Muscle layer of duodenum (tissue), 2 donors: ENCODE data around the gene UGT1A3.

Experiments used
- H3K27ac ChIP-seq: one replicate; pipeline ENCODE4 v1.7.0; 2013; ENCODE audit warnings: mild to moderate bottlenecking, low read length
- H3K27me3 ChIP-seq: one replicate; pipeline ENCODE4 v1.7.0; 2013; ENCODE audit warnings: low read depth, mild to moderate bottlenecking, control low read depth, low read length
- H3K36me3 ChIP-seq, 2 donors: one replicate each; pipeline ENCODE4 v1.7.0; 2013; ENCODE audit warnings: low read length in 2 of 2, control low read depth in 1 of 2, mild to moderate bottlenecking in 1 of 2; ENCODE audit not compliant: insufficient read depth in 2 of 2, control insufficient read depth in 1 of 2
- H3K4me1 ChIP-seq, 2 donors: one replicate each; pipeline ENCODE4 v1.7.0; 2013; ENCODE audit warnings: low read length in 2 of 2, mild to moderate bottlenecking in 2 of 2, control low read depth in 1 of 2, moderate library complexity in 1 of 2; ENCODE audit not compliant: insufficient read depth in 2 of 2, control insufficient read depth in 1 of 2
- H3K4me3 ChIP-seq, 2 donors: one replicate each; pipeline ENCODE4 v1.7.0; 2013; ENCODE audit warnings: low read length in 2 of 2, low read depth in 1 of 2, mild to moderate bottlenecking in 1 of 2
- H3K9me3 ChIP-seq, 2 donors: one replicate each; pipeline ENCODE4 v1.7.0; 2013; ENCODE audit warnings: low read length in 2 of 2, control low read depth in 1 of 2, mild to moderate bottlenecking in 1 of 2; ENCODE audit not compliant: control insufficient read depth in 1 of 2
- donor health status: healthy.

Gene UGT1A3

GRCh38 chr2:233813236-233814055 is 84.6 kb downstream of the UGT1A3 start:
- Histone ChIP-seq H3K36me3 (no peaks in the 10 kb centered on the region), H3K27ac (no peak overlapping the region), H3K9me3 (no peaks in the 10 kb centered on the region), H3K4me1 (no peaks in the 10 kb centered on the region), H3K4me3 (no peak overlapping the region), H3K27me3 (peaks cover 3% of the 10 kb centered on the region)

DNA sequence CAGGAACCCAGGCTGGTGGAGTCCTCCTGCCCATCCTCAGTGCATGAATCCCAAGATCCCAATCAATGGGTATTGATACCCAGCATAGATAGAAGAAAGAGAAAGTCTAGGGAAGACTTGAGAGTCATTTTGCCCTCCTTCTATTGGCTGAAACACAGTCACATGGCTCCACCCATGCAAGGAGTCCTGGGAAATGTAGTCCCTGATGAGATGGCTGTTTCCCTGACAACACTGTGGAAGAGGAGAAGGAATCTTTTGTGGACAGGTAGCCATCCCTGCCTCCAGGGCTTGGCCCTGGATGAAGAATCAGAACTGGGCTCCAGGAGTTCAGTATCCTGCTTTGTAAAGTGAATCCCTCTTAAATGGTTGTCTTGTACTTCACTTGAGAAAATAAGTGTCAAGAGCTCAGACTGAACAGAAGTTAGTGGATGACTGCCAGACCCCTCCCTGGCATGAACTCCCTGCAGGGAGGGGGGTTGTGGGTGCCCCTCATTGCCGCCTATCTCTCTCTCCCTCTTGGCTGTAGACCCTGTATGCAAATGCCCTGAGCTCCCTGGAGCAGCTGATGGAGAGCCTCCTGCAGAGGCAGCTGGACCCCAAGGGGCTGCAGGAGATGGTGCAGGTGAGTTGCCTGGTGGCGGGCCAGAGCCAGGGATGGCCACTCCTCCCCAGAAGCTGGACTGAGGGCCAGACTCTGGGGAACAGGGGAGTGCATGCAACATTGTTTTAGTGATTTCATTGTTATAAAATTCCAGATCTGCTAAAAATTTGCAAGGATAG is 85.4 kb downstream of the UGT1A3 start:
- Histone ChIP-seq H3K27me3 (peaks cover 3% of the 10 kb centered on the region), H3K9me3 (no peaks in the 10 kb centered on the region), H3K36me3 (no peaks in the 10 kb centered on the region), H3K4me3 (no peak overlapping the region), H3K27ac (no peak overlapping the region), H3K4me1 (no peaks in the 10 kb centered on the region)

GRCh38 chr2:233815861-233816260 is 87.0 kb downstream of the UGT1A3 start:
- no peaks in the 10 kb centered on the region for H3K36me3 ChIP-seq
- H3K9me3 ChIP-seq = no peaks in the 10 kb centered on the region
- H3K4me1 ChIP-seq = no peaks in the 10 kb centered on the region
- H3K27me3 ChIP-seq = peaks cover 3% of the 10 kb centered on the region
- H3K4me3 ChIP-seq = no peak overlapping the region
- H3K27ac ChIP-seq = no peak overlapping the region

DNA sequence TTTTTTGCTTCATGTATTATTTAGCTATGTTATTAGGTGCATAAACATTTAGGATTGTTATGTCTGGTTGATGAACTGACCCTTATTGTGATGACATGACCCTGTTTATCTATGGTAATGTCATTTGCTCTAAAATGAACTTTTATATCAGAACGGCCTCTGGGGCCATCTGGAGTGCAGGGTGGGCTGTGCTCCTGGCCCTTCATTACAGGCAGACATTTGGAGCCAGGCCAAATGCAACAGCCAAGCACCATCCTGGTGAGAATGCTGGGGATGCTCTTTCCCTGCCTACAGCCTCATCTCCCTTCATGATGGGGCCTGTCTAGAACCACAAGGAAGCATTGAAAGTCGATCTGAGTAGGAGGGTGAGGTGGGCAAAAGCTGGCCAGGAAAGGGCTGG is 87.5 kb downstream of the UGT1A3 start:
- no peak overlapping the region for H3K4me3 ChIP-seq
- no peaks in the 10 kb centered on the region for H3K9me3 ChIP-seq
- H3K4me1 ChIP-seq = no peaks in the 10 kb centered on the region
- H3K27ac ChIP-seq = no peak overlapping the region
- H3K27me3 ChIP-seq = peaks cover 3% of the 10 kb centered on the region
- H3K36me3 ChIP-seq = no peaks in the 10 kb centered on the region

- H3K4me3 ChIP-seq = no peak overlapping the region
- no peaks in the 10 kb centered on the region for H3K36me3 ChIP-seq
- H3K27ac ChIP-seq = no peak overlapping the region
- peaks cover 3% of the 10 kb centered on the region for H3K27me3 ChIP-seq
- H3K4me1 ChIP-seq = no peaks in the 10 kb centered on the region
- no peaks in the 10 kb centered on the region for H3K9me3 ChIP-seq
These were observed 87.9 kb downstream of the UGT1A3 start for GRCh38 chr2:233816771-233817170.

DNA sequence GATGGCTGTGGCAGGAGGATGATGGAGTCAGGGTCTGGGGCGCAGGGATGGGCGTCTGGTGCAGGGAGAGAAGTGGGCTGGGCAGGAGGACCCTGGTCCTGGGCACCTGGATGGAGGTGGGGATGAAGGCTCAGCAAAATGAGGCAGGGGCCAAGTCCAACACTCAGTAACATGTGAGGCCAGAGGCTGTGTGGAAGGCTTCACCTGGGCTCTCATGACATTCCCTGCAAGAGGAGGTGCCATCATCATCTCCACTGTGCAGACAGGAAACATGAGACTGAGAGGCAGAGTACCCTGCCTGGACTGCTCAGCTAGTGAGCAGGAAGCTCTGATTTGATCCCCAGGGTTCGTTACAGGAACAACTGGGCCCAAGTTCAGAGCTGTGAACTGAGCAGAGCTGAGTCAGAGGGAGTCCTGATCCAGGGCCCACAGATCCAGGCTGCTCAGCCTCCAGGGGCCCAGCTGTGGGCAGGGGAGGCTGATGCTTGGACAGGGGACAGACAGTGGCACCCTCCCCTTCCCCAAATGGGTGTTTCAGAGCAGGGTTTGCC is 88.6 kb downstream of the UGT1A3 start:
- H3K27me3 ChIP-seq = peaks cover 3% of the 10 kb centered on the region
- no peaks in the 10 kb centered on the region for H3K4me1 ChIP-seq
- H3K9me3 ChIP-seq = no peaks in the 10 kb centered on the region
- no peak overlapping the region for H3K27ac ChIP-seq
- no peaks in the 10 kb centered on the region for H3K36me3 ChIP-seq
- H3K4me3 ChIP-seq = no peak overlapping the region

- Histone ChIP-seq H3K36me3 (no peaks in the 10 kb centered on the region), H3K27ac (no peak overlapping the region), H3K4me1 (no peaks in the 10 kb centered on the region), H3K4me3 (no peak overlapping the region), H3K9me3 (no peaks in the 10 kb centered on the region), H3K27me3 (peaks cover 3% of the 10 kb centered on the region)
These were observed 89.3 kb downstream of the UGT1A3 start for GRCh38 chr2:233817995-233818638.

- no peak overlapping the region for H3K27ac ChIP-seq
- H3K36me3 ChIP-seq = no peaks in the 10 kb centered on the region
- no peaks in the 10 kb centered on the region for H3K9me3 ChIP-seq
- no peaks in the 10 kb centered on the region for H3K27me3 ChIP-seq
- H3K4me1 ChIP-seq = no peaks in the 10 kb centered on the region
- no peak overlapping the region for H3K4me3 ChIP-seq
These were observed 90.1 kb downstream of the UGT1A3 start for GRCh38 chr2:233818639-233819621.

DNA sequence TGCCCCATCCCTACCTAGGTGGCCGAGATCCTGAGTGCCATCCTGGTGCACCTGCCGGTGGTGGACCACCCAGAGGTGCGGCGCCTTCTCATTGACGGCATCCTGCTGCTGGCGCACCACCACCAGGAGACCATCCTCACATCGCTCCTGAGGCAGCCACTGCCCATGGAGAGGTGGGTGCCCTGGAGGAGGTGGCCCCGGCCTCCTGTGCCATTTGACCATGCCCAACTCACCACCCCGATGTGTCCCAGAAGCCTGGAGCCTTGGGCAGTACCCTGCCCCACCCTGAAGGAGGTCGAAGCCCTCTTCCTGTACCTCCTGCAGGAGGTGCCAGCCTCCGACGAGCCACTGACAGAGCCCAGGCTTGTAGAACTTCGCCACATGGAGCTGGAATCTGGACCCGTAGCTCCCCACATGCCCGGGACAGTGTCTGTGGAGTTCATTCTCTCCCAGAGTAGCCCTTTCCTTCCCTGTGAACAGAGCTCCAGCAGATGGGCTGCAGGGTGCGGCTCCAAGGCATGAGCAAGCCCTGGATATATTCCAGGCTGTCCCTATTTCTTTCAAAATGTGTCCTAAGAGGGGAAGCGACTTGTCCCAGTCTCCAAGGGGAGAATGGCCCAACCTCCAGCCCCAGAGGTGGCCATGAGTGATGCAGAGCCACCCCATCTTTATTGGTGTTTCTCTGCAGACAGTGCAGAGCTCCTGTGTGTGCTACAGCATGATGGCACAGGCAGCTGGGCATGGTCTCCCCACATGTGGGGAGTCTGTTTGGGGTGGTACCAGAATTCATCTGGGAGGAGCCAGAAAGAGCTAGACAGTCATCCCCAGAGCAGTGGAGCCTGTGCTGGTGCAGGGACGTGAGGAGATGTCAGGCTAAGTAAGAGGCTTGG is 91.3 kb downstream of the UGT1A3 start:
- Histone ChIP-seq H3K36me3 (no peaks in the 10 kb centered on the region), H3K4me3 (no peak overlapping the region), H3K9me3 (no peaks in the 10 kb centered on the region), H3K27ac (no peak overlapping the region), H3K27me3 (no peaks in the 10 kb centered on the region), H3K4me1 (no peaks in the 10 kb centered on the region)

DNA sequence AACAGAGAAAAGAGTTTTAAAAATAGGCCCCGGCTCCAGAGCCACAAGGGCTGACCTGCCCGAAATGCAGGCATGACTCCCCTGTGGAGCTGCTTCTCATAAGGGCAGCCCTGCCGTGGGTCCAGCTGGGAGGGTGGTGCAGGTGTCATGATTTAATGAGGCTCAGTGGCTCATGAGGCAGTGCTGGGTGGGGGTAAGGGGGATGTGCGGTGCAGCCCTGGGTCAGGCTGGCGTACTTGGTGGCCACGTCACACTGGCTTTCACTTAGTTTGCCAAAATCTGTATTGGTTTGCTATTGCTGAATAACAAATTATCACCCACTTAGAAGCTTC is 91.9 kb downstream of the UGT1A3 start:
- H3K27ac ChIP-seq = no peak overlapping the region
- no peaks in the 10 kb centered on the region for H3K9me3 ChIP-seq
- H3K27me3 ChIP-seq = no peaks in the 10 kb centered on the region

More for the DNA sequence above, 91.9 kb downstream of the UGT1A3 start:
- Histone ChIP-seq H3K4me1 (no peaks in the 10 kb centered on the region), H3K36me3 (no peaks in the 10 kb centered on the region), H3K4me3 (no peak overlapping the region)
